ENCODE results near the gene SLC39A10.
"Not testable (repeated sequence)": the region's sequence is repeated elsewhere in the genome, so short reads cannot be mapped to it uniquely, and the experiment has no call there.

SLC39A10 gene

DNA sequence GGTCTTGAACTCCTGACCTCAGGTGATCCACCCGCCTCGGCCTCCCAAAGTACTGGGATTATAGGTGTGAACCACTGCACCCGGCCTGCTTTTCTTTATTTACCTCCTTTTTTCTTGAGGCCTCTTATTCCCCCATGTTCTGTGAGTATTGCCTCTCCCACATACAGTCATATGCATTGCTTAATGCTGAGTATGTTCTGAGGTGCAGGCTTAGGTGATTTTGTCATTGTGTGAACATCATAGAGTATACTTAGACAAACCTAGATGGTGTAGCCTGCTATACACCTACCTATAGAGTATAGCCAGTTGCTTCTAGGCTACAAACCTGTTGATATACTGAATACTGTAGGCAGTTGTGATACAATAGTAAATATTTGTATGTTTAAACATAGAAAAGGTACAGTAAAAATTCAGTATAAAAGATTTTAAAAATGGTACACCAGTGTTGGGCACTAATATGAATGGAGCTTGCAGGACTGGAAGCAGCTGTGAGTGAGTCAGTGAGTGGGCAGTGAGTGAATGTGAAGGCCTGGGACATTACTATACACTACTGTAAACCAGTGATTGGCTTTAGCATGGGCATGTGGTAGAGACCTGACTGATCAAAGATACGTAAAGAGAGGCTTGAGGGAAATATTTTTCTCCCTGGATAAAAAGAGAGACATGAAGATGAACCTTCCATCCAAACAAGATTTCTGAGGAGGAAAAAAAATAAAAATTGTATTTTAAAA is 17.6 kb downstream of the SLC39A10 start:
- DNase-seq (ENCODE audit: low read depth) = peak; percentile 28

GRCh38 chr2:195675783-195676427 is 18.9 kb downstream of the SLC39A10 start:
- DNase-seq (ENCODE audit: low read depth) = no peak

DNA sequence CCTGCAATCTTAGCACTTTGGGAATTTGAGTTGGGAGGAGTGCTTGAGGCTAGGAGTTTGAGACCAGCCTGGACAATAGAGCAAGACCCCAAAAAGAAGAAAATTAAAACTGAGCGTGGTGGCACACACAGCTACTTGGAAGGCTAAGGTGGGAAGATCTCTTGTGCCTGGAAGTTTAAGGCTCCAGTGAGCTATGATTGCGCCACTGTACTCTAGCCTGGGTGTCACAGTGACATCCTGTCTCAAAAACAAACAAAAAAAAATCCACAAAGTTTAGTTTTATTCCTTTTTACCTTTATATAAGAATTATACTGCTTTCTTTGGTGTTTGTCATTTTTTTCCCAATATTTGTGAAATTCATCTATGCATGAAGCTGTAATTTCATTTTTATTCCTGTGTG is 20.3 kb downstream of the SLC39A10 start:
- no peak for DNase-seq (ENCODE audit: low read depth)

GRCh38 chr2:195677884-195678283 is 20.9 kb downstream of the SLC39A10 start:
- no peak for DNase-seq (ENCODE audit: low read depth)

DNA sequence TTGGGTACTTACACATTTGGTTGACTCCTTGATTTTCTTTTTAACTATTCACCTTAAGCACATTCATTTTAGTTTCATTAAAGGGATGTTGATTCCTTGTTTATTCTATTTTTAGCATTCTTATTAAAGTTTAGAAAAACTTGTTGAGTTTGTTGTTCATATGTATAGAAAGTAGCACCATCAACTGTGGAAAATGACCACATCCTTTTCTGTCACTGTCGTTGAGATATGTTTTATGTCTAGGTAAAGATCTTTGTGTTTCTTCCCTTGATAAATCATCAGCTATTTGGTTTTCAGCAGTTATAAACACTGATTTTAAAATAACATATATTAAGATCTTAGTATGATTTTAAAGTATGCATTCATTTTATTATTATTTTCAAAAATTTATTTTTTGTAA is 25.1 kb downstream of the SLC39A10 start:
- DNase-seq (ENCODE audit: low read depth) = no peak

DNA sequence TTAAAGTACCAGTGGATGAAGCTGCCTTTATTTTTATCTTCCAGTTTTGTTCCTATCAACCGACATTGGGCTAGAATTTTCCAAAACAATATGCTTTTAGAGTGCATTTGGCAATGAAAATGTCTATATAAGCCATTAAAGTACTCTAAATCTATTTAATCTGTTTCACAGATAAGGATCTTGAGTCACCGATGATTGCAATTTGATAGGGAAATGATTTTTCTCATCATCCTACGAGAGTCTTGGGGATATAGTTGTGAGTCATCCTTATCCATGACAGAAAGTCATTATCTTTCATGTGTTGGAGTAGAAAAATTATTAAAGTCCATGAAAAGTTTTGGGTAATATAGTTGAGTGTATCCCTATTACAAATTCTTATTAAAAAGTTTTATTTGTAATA is 26.1 kb downstream of the SLC39A10 start:
- peak; percentile 67 for DNase-seq (ENCODE audit: low read depth)

DNA sequence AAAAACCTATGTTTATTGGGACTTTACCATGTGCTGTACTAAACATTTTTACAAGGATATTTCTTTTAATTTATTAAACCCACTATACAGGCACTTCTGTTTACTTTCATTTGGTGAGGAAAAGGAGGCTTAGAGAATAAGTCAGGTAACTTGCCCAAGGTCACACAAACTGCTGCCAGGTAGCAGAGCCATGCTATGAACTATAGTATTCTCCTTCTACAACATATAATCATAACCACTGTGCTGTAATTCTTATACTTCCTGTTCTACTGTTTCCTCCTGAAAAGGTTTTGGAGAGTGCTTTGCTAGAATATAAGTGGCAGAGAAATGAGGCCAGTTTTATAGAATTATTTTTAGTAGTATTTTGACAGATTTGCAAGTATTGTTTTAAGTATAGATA is 29.5 kb downstream of the SLC39A10 start:
- DNase-seq (ENCODE audit: low read depth) = no peak

DNA sequence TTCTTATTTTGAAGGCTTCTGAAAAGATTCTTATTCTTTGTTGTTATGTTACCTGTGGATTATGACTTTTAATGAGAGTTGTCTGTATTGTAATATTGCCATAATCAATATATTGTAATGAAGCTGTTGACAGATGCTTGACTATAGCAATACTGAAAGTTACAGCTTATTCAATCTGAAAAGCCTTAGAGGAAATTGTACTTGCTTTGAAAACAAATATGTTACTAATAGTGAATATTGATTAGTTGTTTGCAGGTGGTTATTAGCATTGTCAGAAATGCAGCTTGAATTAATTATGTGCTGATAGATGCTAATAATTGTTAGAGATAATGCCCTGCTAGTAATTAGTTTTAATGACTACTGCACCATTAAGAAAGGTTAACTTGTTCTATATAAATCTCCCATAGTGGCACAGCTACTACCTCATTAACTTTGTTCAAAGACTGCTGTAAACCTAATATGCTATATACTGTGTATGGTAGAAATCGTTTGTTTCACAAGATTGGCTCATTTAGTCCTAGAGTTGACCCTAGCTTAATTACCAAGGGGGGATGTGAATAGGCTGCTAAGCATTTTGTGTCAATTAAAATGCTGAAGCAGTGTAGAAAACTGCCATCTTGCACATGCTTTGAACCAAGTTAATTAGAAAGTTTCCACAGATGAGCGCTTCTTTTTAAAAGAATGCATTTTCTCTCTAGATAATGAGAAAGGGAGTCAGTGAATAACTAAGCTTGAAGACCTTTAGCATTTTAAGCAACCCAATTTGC is 30.5 kb downstream of the SLC39A10 start:
- DNase-seq (ENCODE audit: low read depth) = no peak

DNA sequence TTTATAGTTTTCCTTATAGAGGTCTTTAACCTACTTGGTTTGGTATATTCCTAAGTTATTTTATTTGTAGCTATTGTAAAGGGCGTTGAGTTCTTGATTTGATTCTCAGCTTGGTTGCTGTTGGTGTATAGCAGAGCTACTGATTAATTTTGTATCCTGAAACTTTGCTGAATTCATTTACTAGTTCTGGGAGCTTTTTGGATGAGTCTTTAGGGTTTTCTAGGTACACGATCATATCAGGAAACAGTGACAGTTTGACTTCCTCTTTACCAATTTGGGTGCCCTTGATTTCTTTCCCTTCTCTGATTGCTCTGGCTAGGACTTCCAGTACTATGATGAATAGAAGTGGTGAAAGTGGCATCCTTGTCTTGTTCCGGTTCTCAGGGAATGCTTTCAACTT is 35.5 kb downstream of the SLC39A10 start:
- DNase-seq (ENCODE audit: low read depth) = not testable (repeated sequence)

DNA sequence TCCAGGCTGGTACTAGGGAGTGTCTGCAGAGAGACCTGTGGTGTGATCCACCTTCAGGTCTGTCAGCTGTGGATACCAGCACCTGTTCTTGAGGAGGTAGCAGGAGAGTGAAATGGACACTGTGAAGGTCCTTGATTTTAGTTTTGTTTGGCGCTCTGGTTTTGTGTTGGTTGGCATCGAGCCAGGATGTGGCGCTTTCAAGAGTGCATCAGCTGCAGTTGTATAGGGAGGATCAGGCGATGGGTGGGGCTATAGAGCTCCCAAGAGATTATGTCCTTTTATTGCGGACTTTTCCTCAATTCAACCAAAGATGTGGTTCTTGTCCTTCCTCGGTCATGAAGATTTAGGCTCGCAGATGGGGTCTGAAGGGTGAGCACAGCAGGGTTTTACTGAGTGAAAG is 37.5 kb downstream of the SLC39A10 start:
- DNase-seq (ENCODE audit: low read depth) = no peak

DNA sequence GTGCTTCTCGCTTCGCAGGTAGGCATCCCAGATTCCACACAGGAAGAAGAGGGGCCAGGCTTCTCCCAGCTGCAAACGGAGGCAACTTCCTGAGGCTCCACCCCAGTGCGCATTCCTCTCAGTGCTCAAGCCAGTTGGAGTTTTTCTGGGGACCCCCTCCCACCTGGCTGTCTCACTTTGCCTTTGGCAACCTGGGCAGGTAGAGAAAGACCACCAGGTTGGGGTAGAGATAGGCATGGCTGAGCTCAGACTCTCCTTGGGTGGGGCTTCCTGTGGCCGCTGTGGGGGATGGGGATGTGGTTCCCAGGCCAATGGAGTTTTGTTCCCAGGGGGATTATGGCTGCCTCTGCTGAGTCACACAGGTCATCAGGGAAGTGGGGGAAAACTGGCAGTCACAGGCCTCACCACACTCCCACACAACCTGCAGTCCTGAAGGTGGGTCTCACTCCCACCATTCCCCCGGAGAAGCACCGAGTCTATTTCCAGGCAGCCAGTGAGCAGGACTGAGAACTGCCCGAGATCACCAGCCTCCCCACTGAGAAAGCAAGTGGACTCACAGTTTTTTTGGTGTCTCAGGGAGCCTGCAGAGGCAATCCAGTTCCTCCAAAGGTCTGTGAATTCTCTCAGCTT is 38.1 kb downstream of the SLC39A10 start:
- no peak for DNase-seq (ENCODE audit: low read depth)

DNA sequence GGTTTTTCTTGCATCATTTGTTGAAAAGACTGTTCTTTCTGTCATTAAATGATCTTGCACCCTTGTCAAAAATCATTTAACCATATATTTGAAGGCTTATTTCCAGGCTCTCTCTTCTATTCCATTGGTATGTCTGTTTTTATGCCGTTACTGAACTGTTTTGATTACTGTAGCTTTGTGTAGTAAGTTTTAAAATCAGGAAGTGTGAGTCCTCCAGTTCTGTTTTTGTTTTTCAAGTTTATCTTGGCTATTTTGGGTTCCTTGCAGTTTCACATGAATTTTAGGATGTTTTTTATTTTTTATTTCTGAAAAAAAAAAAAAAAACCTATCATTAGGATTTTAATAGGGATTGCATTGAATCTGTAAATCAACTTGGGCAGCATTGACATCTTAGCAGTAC is 39.0 kb downstream of the SLC39A10 start:
- DNase-seq (ENCODE audit: low read depth) = no peak

GRCh38 chr2:195697681-195698220 is 40.7 kb downstream of the SLC39A10 start:
- DNase-seq (ENCODE audit: low read depth) = no peak

GRCh38 chr2:195700480-195700879 is 43.5 kb downstream of the SLC39A10 start:
- DNase-seq (ENCODE audit: low read depth) = no peak

DNA sequence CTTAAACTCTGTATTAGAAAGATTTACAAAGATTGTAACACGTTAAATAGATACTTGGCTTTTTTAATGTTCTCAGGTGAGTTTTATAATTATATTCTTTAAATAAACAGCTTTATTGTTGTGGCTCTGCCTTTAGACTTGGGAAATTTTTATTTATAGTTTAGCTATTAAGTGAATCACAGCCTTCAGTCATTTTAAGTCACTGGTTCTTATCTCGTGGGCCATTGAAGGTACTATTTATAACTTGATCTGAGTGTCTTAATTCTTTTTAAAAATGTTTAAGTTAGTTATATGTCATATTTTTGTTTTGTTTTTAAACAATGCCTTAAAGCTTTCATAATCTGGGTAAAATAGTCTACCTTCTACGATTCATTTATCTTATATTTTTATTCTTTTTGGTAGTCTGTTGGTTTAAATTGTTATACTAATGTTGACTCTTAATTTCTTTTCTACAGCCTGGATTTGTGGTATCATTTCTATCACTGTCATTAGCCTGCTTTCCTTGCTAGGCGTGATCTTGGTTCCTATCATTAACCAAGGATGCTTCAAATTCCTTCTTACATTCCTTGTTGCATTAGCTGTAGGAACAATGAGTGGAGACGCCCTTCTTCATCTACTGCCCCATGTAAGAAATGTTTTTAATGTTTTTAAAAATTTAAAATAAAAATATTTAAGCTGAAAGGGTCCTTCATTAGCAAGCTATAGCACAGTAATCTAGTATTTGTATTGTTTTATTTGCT is 49.3 kb downstream of the SLC39A10 start:
- DNase-seq (ENCODE audit: low read depth) = peak; percentile 72

- DNase-seq (ENCODE audit: low read depth) = peak; percentile 82
Measured at GRCh38 chr2:195709901-195710806, 53.1 kb downstream of the SLC39A10 start.

DNA sequence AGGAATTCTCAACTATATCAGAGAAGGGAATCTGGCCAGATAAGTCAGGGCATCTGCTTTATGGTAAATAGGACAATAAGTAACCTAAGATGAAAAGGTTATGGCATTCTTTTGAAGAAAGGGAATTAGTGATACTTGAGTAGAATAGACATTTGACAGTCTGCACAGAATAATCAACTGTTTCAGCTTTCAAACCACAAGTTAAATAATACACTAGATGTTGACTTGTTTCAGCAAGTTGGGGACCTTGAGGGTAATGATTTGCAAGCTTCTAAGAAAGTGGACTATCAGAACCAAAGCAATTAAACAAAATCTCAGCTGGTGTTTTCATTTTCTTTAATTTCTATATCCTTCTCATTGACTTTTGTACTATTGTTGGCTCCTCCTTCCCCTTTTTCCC is 54.5 kb downstream of the SLC39A10 start:
- DNase-seq (ENCODE audit: low read depth) = no peak

- no peak for DNase-seq (ENCODE audit: low read depth)
Measured at GRCh38 chr2:195716466-195716865, 59.4 kb downstream of the SLC39A10 start.

- DNase-seq (ENCODE audit: low read depth) = no peak
Measured at GRCh38 chr2:195721042-195721441, 64.0 kb downstream of the SLC39A10 start.

GRCh38 chr2:195722075-195722474 is 65.0 kb downstream of the SLC39A10 start:
- no peak for DNase-seq (ENCODE audit: low read depth)

GRCh38 chr2:195727106-195727505 is 70.1 kb downstream of the SLC39A10 start:
- no peak for DNase-seq (ENCODE audit: low read depth)

All from EH (cell line).